HG03139 (cell line): Measurements from ENCODE around the gene PRL.

ENCODE experiments used
- ATAC-seq: cut with Tn5 transposase; IDR thresholded peaks from one replicate; pipeline ENCODE4 v1.9.1; 2021; ENCODE audit not compliant: unreplicated experiment

PRL gene

DNA sequence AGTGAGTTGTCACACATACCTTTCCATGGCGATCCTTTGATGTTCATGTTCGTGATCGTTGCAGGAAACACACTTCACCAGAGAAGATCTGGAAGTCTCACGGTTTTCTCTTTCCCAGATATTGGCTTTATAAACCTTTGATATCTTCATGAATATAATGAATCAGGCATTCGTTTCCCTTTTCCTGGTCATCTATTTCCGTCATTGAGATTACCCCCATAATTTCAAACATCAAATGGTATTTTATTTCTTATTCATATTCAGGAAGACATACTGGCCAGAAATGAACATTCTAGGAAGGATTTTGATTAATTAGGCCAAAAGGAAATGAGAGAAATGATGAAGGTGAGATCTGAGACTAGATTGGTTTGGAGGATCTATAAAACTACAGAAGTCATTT lies at the start of gene PRL:
Gene PRL (minus strand): TSS at position 101 of the 400 bp plus-strand sequence. CDS start 54 bp downstream, at position 47.
- ATAC-seq = no peak

DNA sequence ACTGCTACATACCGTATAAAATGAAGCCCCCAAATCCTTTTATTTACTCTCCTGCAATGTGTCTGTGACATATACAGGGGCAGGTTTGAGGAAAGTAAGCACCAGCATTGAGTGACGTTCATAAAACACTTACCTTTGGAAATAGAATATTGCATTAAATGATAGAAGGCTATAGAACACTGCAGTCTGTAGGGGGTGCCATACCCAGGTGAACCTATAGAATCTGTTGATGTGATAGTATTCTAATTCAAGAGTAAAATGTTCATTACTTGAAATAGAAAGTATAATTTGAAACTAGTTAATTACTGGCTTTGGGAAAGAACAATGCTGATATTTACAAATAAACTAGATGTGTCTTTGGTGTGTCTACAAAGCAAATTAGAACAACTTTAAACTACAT lies 47.0 kb upstream of the PRL start:
- no peak for ATAC-seq

DNA sequence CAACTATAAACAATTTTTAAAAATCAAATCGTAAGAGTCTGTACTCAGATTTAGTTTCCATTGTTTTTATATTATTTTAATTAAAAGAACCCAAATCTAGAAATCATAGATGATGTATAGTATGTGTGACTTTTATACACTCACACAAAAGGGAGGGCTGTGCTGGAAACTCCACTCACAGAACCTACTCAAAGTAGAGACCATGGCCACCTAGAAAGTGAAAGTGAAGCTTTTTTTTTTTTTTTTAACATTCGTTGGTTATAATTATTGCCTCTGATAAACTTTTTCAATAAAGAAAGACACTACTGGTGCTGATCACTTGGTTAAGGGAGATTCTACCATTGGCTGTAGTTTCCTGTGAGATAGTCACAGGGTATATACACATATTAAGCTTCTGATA lies 37.9 kb upstream of the PRL start:
- ATAC-seq = no peak

DNA sequence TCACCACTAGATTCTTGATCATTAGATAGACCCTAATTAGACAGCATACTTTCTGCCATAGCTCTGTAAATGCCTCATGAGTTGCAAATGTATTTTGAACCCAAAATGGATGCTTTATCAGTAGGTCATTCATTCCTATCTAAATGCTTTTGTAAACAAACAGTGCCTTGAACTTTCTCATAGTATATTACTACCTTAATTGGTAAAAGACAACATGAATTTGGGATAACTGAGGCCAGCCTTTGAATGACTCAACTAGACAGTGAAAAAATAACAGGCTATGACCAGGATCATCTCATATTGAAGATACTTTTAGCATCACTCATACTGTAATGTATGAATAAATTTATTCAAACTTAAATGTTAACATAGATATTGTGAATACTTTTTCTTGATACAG lies 37.0 kb upstream of the PRL start:
- ATAC-seq = no peak

DNA sequence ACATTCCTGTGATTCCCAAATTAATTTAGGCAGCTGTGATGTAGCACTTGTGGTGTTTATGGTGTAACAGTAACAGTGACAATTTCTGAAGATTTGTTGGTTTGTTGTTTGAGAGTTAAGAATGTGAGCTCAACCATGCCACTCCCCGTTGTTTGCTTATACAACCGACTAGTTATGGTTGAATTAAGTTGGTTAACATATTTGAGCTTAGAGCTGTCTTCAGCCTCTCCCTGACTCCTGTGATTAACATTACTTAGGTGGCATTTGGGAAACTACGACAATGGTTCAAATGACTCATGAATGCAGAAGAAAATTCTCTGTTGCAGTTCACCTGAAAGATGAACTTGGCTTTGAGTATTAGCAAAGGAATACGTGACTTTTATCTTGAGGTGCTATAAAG lies 35.9 kb upstream of the PRL start:
- no peak for ATAC-seq

DNA sequence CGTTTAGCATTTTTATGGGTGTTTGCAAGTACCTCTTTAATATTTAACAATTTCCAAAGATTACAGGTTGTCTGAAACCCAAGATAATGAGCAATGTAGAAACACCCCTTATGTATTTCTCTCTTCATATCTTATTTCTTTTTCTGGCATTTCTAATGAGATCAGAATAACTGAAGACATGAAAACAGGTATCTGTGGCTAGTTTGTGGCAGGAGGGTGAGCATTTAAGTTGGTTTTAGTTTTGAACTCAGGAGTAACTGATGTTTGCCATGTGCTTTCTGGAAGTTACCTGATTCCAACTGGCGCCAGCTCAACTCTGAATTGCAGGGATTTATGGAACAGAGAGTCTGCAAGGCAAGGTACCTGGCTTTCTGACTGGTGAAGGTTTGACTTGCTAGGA lies 35.4 kb upstream of the PRL start:
- ATAC-seq = no peak

DNA sequence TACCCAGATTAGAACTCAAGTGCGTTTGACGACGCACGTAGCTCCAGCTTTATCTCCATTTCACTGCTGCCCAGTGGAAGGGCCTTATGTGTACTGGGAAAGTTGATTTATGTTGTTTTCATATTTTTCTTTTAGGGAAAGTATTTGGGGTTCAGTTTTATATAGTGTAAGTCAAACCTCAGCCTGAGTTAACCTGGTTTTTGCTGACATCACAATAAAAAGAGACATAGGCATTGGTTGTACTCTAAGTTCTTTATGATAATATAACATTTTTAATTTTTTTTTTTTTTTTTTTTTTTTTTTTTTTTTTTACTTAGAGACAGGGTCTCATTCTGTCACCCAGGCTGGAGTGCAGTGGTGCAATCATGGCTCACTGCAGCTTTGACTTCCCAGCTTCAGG lies 34.1 kb upstream of the PRL start:
- no peak for ATAC-seq

DNA sequence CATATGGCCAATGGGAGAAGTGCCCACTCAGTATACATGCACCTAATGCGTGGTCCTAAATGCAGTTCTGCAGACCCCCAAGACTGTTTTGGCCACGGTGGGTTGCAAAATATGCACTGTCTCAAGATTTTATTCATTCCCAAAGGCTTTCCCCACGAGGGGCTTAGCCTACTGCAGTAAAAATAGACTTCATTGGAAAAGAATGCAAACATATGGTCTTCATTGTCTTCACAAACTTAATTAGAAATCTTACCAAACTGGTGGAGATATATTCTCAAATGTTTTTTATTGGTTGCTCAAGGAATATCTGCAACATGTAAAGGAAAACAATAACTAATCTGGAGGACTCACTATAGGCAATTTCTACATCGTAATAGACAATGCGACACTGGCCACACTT lies 31.6 kb upstream of the PRL start:
- ATAC-seq = no peak

DNA sequence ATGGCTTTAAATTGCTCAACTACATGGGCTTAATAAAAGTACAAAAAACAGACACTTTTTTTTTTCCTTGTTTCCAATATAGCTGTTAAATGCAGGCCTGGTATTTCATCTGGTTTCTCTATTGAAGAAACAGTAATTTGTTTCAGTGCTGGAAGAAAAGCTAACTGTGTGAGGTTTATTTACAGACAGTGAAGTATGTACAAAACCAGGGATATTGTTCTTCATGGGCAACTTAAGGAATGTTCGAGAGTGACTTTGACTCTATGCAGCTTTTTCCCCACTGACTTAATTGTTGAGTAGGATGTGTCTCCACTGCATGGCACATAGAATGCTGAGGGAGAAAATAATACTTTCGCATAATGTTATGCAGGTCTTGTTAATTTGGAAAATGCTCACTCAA lies 31.0 kb upstream of the PRL start:
- no peak for ATAC-seq

DNA sequence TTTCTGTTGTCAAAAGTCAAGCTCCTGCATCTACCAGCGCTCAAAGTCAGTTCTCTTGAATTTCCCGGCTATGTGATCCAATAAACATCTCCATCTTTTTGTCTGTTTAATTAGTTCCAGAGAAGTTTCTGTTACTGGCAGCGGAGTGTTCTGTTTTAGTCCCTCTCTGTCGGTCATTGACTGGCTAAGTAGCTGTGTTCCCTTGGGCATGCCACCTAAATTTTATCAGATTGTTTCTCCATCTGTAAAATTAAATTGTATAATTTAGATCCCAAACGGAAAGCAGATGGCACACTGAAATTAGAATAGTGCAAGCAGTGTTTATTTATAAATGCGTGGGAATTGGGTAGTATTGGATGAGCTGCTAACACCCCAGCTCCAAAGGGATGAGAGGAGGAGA lies 29.7 kb upstream of the PRL start:
- ATAC-seq = no peak

DNA sequence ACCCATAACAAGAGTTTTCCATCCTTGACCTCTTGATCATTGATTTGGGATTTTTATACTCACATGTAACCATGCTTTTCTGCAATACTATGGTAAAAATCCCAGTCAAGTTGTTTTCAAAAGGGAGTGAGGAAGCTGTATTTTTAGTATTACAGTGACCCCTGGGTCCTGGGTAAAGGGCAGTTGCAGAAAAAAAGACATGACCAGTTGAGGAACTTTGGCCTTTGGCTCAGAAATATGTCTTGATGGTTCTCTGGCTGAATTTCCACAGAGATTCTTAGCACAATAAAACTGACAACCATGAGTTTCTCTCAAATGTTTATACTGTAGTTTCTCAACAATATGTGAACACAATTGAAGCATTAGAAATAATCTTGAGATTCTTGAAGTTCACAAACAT lies 28.6 kb upstream of the PRL start:
- no peak for ATAC-seq

DNA sequence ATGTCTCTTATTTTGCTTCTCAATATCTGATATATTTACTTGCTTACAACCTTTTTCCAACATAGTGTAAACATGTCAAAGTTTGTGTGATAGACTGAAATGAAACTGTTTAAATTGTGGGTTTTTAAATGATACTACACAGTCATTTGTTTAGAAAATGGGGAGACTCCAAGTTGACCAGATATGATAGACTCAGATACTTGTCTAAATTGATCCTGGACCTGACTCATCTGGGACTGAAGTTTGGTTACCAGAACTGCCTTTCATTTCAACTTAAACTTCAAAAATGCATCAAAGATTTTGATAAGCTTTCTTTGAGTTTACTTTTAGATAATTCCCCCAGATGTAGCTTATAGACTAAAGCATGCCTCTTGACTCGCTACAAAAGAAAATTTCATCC lies 27.0 kb upstream of the PRL start:
- ATAC-seq = no peak

DNA sequence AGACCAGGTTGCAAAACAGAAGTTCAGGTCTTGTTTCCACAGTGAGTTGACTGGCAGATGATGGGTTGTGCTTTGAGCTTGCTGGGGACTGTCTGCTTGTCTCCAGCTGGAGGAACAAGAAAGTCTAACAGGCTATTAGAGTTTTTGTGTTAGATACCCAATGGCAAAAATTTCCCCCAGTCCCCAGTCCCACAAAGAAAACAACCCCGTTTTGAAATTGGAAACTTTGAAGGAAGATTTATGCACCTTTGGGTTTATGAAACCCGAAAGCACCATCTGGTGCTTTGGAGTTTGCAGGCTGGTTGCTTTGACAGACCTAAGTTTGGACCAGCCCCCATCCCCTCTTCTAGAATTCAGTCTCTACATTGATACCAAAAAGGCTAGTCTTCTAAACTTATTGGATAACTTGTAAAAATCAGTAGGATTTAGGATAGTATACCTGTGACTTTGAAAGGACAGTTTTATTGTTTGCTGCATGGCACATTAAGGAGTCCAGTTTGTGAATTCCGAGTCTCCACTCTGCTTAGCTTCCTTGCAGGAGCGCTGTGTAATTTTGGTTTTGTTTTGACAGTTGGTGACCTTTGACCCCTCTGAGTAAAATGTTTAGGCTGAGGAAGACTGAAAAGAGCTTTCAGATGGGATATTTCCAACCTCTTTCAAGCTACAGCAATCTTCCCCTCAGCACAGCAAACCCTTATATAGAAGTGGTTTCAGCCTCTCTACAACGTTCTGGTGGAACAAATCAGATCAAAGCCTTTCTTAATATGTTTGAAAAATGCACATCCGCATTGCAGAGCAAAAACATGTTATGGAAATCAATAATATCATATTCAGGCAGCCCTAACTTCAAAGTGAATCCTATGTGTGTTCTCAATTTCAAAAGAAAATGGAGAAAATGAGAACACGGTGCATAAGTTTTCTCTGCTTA lies 25.5 kb upstream of the PRL start:
- no peak for ATAC-seq

DNA sequence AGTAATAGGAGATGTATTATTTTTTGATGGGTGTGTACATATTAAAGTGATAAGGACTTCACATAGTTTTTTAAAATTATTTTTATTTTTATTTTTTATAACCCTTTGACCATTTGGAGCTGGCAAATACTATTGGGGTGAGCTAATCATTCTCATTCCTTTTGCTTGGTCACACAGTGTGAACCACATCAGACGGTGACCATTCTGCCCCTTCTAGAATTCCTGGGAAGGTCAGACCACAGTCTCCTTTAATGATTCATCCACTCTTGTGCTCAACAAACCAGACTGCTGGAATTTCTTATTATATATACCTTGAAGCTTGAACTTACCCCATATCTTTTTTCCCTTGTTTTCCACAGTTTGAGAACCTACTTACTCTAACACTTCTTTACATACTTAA lies 23.9 kb upstream of the PRL start:
- ATAC-seq = no peak

DNA sequence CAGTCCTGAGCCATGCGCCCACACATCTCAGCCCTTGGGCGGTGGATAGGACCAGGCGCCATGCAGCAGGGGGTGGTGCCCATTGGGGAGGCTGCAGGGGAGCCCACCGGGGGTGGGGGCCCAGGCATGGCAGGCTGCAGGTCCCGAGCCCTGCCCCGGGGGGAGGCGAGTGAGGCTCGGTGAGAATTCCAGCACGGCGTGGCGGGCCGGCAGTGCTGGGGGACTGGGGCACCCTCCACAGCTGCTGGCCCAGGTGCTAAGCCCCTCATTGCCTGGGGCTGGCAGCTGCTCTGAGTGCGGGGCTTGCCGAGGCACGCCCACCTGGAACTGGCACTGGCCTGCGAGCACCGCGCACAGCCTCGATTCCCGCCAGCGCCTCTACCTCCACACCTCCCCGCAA lies 21.6 kb upstream of the PRL start:
- ATAC-seq = no peak

DNA sequence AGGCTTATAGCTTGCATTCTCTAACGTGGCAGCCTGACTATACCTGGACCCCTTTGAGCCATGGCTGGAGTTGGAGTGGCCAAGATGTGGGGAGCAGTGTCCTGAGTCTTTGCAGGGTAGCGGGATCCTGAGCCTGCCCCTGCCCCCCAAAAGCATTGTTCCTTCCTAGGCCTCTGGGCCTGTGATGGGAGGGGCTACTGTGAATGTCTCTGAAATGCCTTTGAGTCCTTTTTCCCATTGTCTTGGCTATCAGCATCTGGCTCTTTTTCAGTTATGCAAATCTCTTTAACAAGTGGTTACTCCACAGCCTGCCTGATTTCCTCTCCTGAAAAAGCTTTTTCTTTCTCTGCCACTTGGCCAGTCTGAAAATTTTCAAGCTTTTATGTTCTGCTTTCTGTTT lies 17.0 kb upstream of the PRL start:
- no peak for ATAC-seq

DNA sequence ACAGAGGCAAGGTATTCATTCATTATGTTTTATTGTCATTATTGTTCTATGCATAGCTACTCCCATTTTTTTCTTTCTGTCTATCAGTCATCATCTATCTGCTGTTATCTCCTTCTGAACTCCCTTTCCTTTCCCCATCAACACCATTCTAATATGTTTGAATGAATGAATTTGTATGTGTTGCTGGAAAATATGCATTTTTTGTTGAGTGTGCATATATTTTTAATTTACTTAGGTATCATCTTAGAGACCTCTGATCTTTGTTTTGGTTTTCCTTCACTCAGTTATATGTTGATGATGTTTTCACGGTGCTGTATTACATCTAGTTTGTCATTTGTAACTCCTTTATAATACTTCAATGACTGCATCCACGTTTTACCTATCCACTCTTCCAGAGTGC lies 12.1 kb upstream of the PRL start:
- no peak for ATAC-seq

DNA sequence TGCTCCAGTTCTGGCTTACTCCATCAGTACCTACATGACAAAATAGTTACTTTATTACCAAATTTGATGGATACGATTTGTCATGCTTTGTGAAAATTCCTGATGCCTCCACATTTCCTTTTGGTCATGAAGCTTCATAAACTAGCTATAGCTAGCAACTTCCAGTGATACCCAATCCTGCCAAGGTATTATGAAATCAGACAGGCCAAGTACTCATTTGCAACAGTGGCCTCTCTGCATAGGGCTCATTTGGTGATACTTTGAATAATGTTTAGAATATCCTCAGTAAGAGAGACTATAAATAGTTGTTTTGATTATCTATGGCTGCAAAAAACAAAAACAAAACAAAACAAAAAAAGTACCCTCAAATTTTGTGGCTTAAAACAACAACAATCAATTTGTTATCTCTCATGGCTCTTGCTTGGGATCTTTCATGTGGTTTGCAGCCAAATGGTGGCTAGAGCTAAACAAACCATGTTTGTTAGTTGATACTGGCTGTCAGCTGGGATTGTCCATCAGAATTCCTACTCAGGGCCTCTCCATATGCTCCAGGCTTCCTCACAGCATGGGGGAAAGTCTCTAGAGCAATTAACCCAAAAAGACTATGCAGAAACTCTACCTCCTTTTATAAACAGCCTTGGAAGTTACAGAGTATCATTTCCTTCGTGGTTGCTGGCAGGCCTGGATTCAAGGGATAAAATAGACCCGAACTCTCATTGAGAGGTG lies 10.1 kb upstream of the PRL start:
- ATAC-seq = no peak

DNA sequence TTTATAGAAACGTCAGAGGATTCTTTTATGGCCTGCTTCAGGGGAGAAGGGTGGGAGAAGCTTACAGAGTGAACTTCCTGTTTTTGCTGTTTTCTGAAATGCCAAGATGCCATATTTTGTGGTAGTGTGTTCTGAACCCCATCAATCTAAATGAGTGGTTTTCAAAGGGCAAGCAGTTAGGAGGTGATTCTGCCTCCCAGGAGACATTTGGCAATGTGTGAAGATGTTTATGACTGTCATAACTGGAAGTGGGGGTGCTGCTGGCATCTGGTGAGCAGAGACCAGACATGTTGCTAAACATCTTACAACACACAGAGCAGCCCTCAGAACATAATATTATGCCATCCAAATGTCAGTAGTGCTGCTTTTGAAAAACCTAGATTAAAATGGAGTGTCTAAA lies 6.0 kb upstream of the PRL start:
- ATAC-seq = no peak

DNA sequence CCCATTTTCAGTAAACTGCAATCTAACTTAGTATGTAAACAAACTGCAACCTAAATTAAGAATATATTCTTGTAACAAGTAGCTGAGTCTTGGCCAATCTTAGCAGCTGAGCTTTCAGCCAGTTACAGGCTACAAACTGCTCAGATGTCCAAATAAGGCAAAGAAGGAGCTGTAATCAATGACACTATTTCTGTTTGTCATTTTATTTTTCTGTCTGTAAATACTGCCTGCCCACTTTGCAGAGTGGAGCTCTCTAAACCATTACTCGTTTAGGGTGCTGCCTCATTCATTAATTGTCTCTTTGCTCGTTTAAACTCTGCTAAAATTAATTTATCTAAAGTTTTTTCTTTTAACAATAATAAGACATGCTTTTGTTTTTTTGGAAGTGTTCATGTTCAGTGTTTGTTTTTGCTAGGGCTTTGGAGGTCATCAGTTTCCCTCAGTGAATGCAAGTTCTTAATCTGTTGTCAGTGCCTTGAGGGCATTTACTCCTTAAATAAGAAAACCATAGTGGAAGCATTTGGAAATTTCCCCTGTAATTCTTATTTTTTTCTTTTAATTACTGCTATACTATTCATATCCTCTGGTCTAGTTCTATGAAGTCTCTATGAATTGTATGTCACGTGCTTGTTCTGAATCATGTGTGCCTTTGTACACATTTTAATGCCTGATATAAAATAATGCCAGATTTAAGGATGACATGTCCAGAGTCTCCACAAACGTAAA lies 3.6 kb upstream of the PRL start:
- ATAC-seq = no peak

DNA sequence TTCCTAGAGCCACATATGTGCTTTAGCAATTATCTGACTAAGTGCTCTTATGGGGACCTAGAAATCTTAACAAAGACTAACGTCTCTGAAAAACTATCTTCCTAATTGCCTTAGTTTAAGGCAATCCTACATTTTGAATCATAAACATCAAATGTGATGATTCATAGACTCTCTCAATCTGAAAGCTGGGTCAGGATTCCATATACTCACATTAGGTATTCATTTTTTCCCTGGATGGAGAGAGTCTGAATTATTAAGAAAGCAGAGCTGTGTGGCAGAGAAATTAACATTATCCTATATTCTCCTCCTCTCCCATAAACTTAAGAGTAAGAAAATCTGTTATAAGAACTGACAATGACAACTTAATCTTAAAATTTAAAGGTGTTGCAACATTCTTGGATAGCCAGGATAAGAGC lies 1.6 kb upstream of the PRL start:
- no peak for ATAC-seq

DNA sequence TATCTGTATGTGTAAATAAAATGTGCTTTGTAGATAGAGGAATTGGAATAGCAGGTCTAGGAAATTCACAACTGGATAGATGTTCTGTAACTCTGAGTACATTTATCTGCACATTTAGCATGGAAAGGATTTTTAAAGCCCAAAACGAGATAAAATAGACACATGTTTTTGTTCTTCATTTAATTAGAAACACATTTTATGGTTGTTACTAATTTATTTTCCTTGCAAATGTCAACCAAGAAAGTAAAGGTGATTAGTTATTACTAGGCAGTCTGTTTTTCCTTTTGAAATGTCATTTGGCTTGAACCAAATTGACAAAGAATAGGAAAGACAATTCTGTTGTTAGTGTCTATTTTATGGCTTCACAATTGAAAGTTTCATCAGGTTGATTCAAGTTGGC lies 769 bp downstream of the PRL start:
- ATAC-seq = no peak
